Esophagus muscularis mucosa (tissue), 3 donors: ENCODE measurements around the gene CINP.

Experiments
- POLR2AphosphoS5 ChIP-seq, 2 donors: sonication (generic); formaldehyde crosslinking; IDR thresholded peaks; one replicate each; pipeline ENCODE4 v1.6.1; 2017; ENCODE audit warnings: antibody characterized with exemption in 2 of 2
- TF ChIP-seq, protein P1 (sequence below), 3 experiments: fragments of 200-600 bp in 2 of 3; fragments of 450-650 bp in 1 of 3; sonication (generic) in 2 of 3; IDR thresholded peaks; one replicate each; pipeline ENCODE4 v1.5.1; 2017 to 2019; ENCODE audit warnings: antibody characterized with exemption in 3 of 3, mild to moderate bottlenecking in 2 of 3, moderate library complexity in 1 of 3

DNA sequence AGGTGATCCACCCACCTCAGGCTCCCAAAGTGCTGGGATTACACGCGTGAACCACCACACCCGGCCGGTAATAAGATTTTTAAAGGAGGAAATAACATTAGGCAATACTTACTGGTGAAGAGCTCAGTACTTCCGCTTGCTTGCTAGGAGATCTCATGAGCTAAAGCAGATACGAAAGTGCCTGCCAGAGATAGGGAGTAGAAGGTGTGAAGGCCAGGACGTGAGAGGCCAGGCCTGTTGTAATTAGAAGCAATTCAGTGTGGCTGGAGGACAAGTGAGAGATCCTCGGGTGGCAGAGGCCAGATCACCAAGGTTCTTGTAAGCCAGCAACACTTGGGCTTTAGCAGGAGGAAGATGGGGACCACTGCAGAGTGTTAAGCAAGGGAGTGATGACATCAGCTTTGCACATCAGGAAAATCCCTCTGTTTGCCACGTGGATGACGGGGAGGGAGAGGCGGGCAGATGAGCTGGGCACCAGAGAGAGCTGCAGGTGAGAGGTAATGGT lies 7.7 kb upstream of the CINP start:
- TF ChIP-seq, protein P1, sequence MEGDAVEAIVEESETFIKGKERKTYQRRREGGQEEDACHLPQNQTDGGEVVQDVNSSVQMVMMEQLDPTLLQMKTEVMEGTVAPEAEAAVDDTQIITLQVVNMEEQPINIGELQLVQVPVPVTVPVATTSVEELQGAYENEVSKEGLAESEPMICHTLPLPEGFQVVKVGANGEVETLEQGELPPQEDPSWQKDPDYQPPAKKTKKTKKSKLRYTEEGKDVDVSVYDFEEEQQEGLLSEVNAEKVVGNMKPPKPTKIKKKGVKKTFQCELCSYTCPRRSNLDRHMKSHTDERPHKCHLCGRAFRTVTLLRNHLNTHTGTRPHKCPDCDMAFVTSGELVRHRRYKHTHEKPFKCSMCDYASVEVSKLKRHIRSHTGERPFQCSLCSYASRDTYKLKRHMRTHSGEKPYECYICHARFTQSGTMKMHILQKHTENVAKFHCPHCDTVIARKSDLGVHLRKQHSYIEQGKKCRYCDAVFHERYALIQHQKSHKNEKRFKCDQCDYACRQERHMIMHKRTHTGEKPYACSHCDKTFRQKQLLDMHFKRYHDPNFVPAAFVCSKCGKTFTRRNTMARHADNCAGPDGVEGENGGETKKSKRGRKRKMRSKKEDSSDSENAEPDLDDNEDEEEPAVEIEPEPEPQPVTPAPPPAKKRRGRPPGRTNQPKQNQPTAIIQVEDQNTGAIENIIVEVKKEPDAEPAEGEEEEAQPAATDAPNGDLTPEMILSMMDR (IDR thresholded peaks at IDR 0.05): no peak
- no peak for TF ChIP-seq POLR2AphosphoS5 (IDR thresholded peaks at IDR 0.05)
